Lower lobe of right lung (tissue), 2 donors: Measurements from ENCODE around the gene C20orf204. TPM values are rescaled to one million over a fixed set of nuclear protein-coding genes. Genes with fewer than 3 reads are reported as not detected.

ENCODE experiments used
- ATAC-seq, 2 donors: fragments of 200-7000 bp; cut with Tn5 transposase; one replicate each; pipeline ENCODE4 v1.9.1; 2020 to 2022; ENCODE audit warnings: mild to moderate bottlenecking in 2 of 2, moderate library complexity in 2 of 2
- DNase-seq: peaks from one replicate; pipeline ENCODE4 v3.0.0-alpha.2; 2020
- H3K27ac ChIP-seq: fragments of 200-600 bp; one replicate; pipeline ENCODE4 v1.8.0; 2022
- H3K27me3 ChIP-seq: fragments of 200-600 bp; one replicate; pipeline ENCODE4 v1.8.0; 2022; ENCODE audit warnings: low read depth
- H3K36me3 ChIP-seq: fragments of 200-600 bp; one replicate; pipeline ENCODE4 v1.8.0; 2022; ENCODE audit warnings: mild to moderate bottlenecking
- H3K4me1 ChIP-seq: fragments of 200-600 bp; one replicate; pipeline ENCODE4 v1.8.0; 2022
- H3K4me3 ChIP-seq: fragments of 200-600 bp; one replicate; pipeline ENCODE4 v1.8.0; 2022; ENCODE audit warnings: mild to moderate bottlenecking
- H3K9me3 ChIP-seq: fragments of 200-600 bp; one replicate; pipeline ENCODE4 v1.8.0; 2022
- intact Hi-C: fragments of 100-400 bp; cut with DNase I; formaldehyde crosslinking; loops from one replicate; pipeline ENCODE4 v1.11.0; 2022
- total RNA-seq: library from RNA; stranded (reverse); fragmentation: NEBNext Ultra II Directional; extraction: Animal tissue kit (Norgen Biotek cat#: 25700); gene quantifications from one replicate; pipeline ENCODE4 v1.2.1, GENCODE V29; 2021
- TF ChIP-seq, protein P1 (sequence below): fragments of 200-600 bp; IDR thresholded peaks from one replicate; pipeline ENCODE4 v1.8.0; 2022; ENCODE audit warnings: antibody characterized with exemption, mild to moderate bottlenecking
- donor health status: DM: no; HTN: yes; CAD: no; lungs with severe emphysema.

The C20orf204 gene
- total RNA-seq, 1 donor from 2014 or later: 1.2 TPM

DNA sequence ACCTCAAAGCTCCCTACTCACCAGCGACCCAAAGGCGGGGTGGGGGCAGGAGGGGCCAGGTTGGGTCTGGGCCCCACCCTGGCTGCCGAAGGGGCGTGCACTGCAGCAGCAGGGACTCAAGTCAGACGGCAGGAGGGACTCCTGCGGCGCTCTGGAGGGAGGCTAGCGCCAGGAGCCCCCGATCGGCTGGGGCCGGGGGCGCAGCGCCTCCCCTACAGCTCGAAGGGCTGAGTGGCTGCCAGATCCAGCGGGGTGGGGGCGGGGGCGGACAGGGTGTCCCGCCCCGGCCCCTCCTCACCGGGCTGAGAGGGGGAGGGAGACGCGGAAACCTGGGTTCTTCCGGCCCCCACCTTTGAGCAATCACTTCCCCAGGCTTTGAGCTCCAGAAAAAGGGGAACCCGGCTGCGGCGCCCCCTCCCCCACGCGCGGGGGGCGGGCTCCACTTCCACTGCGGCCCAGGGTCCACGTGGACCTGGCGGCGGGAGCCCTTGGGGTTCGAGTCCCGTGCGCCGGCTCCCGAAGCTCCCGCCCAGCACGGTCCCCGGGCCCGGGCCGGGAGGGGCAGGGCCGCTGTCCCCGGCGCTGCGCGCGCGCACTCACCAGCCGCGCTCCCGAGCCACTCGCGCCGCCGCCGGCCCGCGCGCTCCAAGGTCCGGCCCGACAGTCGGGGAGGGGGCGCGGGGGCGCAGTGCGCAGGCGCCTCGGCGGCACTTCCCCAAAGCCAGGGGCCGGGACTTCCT is 43.5 kb downstream of the C20orf204 start, which contains the start of gene RGS19:
RGS19 (minus strand) TSS at position 246 of the 740 bp plus-strand sequence. CDS start 2,632 bp downstream, outside the sequence.
- DNase-seq (peak; percentile 91), ATAC-seq (peak; percentile 67)
- TF ChIP-seq, protein P1, sequence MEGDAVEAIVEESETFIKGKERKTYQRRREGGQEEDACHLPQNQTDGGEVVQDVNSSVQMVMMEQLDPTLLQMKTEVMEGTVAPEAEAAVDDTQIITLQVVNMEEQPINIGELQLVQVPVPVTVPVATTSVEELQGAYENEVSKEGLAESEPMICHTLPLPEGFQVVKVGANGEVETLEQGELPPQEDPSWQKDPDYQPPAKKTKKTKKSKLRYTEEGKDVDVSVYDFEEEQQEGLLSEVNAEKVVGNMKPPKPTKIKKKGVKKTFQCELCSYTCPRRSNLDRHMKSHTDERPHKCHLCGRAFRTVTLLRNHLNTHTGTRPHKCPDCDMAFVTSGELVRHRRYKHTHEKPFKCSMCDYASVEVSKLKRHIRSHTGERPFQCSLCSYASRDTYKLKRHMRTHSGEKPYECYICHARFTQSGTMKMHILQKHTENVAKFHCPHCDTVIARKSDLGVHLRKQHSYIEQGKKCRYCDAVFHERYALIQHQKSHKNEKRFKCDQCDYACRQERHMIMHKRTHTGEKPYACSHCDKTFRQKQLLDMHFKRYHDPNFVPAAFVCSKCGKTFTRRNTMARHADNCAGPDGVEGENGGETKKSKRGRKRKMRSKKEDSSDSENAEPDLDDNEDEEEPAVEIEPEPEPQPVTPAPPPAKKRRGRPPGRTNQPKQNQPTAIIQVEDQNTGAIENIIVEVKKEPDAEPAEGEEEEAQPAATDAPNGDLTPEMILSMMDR: no peak
- H3K9me3 ChIP-seq: no peaks in the 10 kb centered on the region
- peaks cover 17% of the 10 kb centered on the region for H3K36me3 ChIP-seq
- intact Hi-C loops: no loop called here
- peaks cover 8% of the 10 kb centered on the region for H3K27me3 ChIP-seq
- peak within 1 kb of the TSS; percentile 84 for H3K27ac ChIP-seq
- peaks cover 52% of the 10 kb centered on the region for H3K4me1 ChIP-seq
- H3K4me3 ChIP-seq: peak within 1 kb of the TSS; percentile 82

DNA sequence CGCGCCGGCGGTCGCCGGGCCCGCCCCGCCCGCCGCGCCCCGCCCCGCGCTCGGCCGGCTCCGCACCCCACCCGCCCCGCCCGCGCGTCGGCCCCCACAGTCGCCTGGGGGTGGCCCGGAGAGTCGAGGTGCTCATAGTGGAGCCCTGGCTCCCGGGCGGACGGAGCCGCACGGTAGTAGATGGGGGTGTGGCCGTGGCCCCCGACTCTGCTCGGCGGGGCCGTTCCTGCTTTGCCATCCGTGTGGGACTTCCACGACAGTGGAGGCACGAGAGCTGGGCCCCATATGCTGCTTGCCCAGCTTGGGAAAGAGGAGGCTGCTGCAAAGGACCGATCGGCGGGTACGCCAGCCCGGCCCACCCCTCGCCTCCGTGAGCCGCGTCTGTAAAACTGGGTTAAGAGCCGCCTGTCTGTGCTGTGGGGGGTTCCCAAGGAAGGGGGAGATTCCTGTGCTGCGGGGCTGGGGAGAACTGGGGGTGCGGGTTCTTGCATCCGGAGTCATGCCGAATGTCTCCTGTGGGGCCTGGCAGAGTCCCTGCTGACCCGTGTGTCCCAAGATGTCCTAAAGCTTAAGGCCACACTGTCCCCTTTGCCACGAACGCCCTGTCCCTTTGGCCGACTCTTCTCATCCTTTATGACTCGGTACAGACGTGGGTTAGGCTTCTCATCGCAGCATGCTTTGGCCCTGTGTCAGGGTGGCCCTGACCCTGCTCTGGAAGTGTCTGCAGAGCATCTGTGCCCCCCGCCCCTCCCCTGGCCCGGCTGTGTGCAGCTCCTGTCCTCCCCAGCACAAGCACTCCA is 44.2 kb downstream of the C20orf204 start, which contains the start of gene OPRL1:
OPRL1 (plus strand) TSS at position 70 of the 800 bp plus-strand sequence. CDS start 12,639 bp downstream, outside the sequence.
- DNase-seq: no peak
- ATAC-seq: peak in 1 of 2 donors; percentile 0
- H3K27ac ChIP-seq: peak within 1 kb of the TSS; percentile 84

DNA sequence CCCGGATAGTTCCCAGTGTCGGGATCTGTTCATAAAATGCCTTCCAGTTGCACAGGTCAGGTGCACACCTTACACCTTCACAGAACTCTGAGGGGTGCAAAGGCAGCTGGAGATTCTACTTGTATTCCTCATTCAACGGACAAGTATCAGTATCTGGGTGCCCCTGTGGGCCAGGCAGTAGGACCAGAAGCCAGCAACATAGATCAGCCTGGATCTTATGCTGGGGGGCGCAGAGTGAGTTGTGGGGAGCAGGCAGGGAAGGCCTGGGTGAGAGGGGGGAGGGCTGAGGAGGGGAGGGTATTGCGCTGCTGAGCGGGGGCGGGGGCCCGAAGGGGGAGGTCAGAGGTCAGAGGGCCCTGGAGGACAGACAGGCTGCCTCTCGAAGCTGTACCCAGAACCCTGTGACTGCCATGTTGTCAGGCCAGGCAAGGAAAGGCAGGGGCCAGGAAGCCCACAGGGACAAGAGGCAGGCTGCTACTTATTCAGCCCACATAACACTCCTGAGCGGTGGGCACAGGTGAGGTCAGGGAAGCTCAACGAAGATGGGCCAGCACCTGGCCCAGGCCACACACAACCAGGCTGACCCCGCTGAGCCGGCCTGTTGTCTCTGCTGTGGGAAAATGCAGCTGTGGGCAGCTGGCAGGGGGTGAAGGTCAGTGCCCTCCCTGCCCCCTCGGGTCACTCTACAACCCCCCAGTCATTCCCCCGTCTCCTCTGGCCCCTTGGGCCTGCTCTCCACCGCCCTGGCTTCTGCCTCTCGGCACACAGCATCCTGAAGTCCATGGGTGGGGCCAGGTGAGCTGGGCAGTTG is 45.0 kb downstream of the C20orf204 start:
- H3K27ac ChIP-seq: peak overlapping the region; percentile 84

More for the DNA sequence above, 44.2 kb downstream of the C20orf204 start, which contains the start of gene OPRL1:
- TF ChIP-seq, protein P1: no peak
- intact Hi-C loops: no loop called here
- peaks cover 16% of the 10 kb centered on the region for H3K27me3 ChIP-seq
- peak within 1 kb of the TSS; percentile 82 for H3K4me3 ChIP-seq
- peaks cover 9% of the 10 kb centered on the region for H3K36me3 ChIP-seq
- H3K9me3 ChIP-seq: no peaks in the 10 kb centered on the region
- peaks cover 57% of the 10 kb centered on the region for H3K4me1 ChIP-seq

DNA sequence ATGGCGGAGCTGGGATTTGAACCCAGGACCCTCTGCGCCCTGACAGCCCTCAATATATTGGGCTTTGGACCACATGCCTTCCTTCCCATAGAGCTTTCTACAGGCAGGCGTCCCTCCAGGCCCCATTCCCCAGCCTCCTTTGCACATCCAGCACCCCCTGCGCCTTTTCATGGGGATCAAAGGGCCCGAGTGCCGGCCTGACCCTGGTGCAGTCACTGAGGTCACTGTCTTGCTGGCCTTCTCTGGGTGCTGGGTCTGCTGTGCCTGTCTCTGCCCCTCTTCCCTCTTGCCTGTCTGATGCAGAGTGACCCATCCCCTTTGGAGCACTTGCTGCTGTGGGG is 45.6 kb downstream of the C20orf204 start:
- intact Hi-C loops: no loop called here
- TF ChIP-seq, protein P1: no peak
- Histone ChIP-seq H3K27ac (no peak overlapping the region), H3K9me3 (no peaks in the 10 kb centered on the region), H3K4me1 (peaks cover 51% of the 10 kb centered on the region), H3K27me3 (peaks cover 28% of the 10 kb centered on the region), H3K4me3 (no peak overlapping the region), H3K36me3 (no peaks in the 10 kb centered on the region)
- ATAC-seq (no peak), DNase-seq (no peak)

More for the DNA sequence above, 45.0 kb downstream of the C20orf204 start:
- peaks cover 22% of the 10 kb centered on the region for H3K27me3 ChIP-seq
- no peaks in the 10 kb centered on the region for H3K9me3 ChIP-seq
- H3K4me1 ChIP-seq: peaks cover 57% of the 10 kb centered on the region
- intact Hi-C loops: no loop called here
- no peak for DNase-seq
- peak overlapping the region; percentile 59 for H3K4me3 ChIP-seq
- no peak for ATAC-seq
- H3K36me3 ChIP-seq: peaks cover 5% of the 10 kb centered on the region
- TF ChIP-seq, protein P1: no peak
